ENCODE measurements around the gene JARID2. TPM values are rescaled to one million over a fixed set of nuclear protein-coding genes. Genes with fewer than 3 reads are reported as not detected.

The JARID2 gene
- total and polyA plus RNA-seq, 4 donors = 1.4 to 12.3 (median 3.4) TPM

DNA sequence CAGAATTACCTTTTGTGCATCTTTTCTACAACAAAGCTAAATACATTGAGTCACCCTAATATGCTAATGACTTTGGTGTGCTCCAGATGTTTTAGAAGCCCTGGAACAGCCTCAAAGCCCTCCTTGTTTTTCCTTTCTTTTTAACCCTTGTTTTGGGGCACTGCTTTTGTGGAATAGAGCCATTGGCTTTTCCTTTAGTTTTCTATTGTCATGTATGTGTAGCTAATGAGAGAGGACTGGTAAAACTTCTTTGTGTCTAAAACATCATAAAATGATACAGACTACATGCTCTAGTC, 158.8 kb downstream of the JARID2 start:
- Histone ChIP-seq H3K4me1 (ENCODE audit: control insufficient read depth in 4 of 4, insufficient read depth in 4 of 4, low read length in 3 of 4) (peaks cover 8 to 26% (median 22%) of the 10 kb centered on the region in 4 donors), H3K36me3 (ENCODE audit: control insufficient read depth in 4 of 4, insufficient read depth in 3 of 4, low read depth in 1 of 4, low read length in 3 of 4) (no peaks in the 10 kb centered on the region)

DNA sequence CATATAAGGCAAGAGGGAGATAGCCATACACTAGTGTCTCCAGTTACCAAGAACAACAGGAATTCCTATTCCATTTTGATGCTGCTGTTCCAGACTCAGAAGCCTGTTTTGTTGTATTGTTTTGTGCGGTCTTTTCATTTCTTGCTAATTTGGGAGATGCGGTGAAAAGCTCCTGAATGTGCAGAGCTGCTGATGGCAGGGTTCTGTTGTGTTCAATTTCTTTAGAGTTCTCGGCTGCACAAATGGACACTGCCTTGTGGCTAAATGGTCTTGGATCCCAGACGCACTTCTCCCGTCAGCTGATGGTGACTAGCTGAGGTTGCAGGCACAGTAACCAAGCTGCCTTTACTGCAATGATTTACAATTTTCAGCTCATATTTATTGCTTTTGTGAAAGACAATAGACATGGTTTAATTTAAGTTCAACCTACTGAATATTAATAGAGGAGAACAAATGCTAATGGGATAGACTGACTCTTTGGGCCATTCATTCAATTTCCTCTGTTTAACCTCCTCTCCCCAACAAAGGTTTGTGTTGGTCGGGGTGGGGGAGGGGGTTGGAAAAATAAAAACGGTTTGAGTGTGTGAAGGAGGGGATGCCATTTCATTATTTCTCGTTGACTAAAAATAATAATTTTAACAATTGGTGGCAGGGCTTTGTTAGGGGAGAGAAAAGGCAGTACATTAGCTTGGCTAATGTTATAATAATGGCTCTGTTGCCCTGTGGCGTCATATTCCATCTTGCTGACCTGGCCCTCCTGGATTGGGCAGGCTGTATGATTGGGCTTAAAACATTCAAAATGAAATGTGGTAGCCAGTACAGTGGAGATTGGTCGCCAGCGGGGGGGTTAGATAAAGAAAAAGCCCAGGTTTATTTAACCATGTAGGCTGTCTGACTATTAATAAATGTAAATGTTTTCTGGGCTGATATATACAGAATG, 159.5 kb downstream of the JARID2 start:
- no peak overlapping the region for H3K9ac ChIP-seq (ENCODE audit: low read depth in 1 of 2, low read length in 2 of 2)
- DNase-seq (ENCODE audit: low spot score) = no peak
- H3K27ac ChIP-seq (ENCODE audit: low read depth in 1 of 2, low read length in 2 of 2) = no peak overlapping the region
- peaks cover 4 to 23% (median 17%) of the 10 kb centered on the region in 4 donors for H3K4me1 ChIP-seq (ENCODE audit: control insufficient read depth in 4 of 4, insufficient read depth in 4 of 4, low read length in 3 of 4)
- no peaks in the 10 kb centered on the region for H3K36me3 ChIP-seq (ENCODE audit: control insufficient read depth in 4 of 4, insufficient read depth in 3 of 4, low read depth in 1 of 4, low read length in 3 of 4)
- no peak overlapping the region for H3K4me3 ChIP-seq (ENCODE audit: low read depth in 1 of 3, low read length in 3 of 3)
- no peak for TF ChIP-seq FOXA1 (IDR thresholded peaks at IDR 0.05)
- TF ChIP-seq RAD21 (IDR thresholded peaks at IDR 0.05) = no peak
- TF ChIP-seq YY1 (IDR thresholded peaks at IDR 0.05) = no peak
- no peak for TF ChIP-seq JUND (IDR thresholded peaks at IDR 0.05)
- TF ChIP-seq, protein P1, sequence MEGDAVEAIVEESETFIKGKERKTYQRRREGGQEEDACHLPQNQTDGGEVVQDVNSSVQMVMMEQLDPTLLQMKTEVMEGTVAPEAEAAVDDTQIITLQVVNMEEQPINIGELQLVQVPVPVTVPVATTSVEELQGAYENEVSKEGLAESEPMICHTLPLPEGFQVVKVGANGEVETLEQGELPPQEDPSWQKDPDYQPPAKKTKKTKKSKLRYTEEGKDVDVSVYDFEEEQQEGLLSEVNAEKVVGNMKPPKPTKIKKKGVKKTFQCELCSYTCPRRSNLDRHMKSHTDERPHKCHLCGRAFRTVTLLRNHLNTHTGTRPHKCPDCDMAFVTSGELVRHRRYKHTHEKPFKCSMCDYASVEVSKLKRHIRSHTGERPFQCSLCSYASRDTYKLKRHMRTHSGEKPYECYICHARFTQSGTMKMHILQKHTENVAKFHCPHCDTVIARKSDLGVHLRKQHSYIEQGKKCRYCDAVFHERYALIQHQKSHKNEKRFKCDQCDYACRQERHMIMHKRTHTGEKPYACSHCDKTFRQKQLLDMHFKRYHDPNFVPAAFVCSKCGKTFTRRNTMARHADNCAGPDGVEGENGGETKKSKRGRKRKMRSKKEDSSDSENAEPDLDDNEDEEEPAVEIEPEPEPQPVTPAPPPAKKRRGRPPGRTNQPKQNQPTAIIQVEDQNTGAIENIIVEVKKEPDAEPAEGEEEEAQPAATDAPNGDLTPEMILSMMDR (IDR thresholded peaks at IDR 0.05; ENCODE audit: low read depth, low read length, missing input control) = no peak
- TF ChIP-seq, protein P2, sequence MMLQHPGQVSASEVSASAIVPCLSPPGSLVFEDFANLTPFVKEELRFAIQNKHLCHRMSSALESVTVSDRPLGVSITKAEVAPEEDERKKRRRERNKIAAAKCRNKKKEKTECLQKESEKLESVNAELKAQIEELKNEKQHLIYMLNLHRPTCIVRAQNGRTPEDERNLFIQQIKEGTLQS (IDR thresholded peaks at IDR 0.05) = no peak
- TF ChIP-seq SP1 (IDR thresholded peaks at IDR 0.05) = no peak
- TF ChIP-seq NR2F2 (IDR thresholded peaks at IDR 0.05) = no peak
- TF ChIP-seq, protein P3, sequence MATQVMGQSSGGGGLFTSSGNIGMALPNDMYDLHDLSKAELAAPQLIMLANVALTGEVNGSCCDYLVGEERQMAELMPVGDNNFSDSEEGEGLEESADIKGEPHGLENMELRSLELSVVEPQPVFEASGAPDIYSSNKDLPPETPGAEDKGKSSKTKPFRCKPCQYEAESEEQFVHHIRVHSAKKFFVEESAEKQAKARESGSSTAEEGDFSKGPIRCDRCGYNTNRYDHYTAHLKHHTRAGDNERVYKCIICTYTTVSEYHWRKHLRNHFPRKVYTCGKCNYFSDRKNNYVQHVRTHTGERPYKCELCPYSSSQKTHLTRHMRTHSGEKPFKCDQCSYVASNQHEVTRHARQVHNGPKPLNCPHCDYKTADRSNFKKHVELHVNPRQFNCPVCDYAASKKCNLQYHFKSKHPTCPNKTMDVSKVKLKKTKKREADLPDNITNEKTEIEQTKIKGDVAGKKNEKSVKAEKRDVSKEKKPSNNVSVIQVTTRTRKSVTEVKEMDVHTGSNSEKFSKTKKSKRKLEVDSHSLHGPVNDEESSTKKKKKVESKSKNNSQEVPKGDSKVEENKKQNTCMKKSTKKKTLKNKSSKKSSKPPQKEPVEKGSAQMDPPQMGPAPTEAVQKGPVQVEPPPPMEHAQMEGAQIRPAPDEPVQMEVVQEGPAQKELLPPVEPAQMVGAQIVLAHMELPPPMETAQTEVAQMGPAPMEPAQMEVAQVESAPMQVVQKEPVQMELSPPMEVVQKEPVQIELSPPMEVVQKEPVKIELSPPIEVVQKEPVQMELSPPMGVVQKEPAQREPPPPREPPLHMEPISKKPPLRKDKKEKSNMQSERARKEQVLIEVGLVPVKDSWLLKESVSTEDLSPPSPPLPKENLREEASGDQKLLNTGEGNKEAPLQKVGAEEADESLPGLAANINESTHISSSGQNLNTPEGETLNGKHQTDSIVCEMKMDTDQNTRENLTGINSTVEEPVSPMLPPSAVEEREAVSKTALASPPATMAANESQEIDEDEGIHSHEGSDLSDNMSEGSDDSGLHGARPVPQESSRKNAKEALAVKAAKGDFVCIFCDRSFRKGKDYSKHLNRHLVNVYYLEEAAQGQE (IDR thresholded peaks at IDR 0.05) = no peak
- TF ChIP-seq HNF4G (IDR thresholded peaks at IDR 0.05) = no peak
- no peak for TF ChIP-seq TAF1 (conservative IDR thresholded peaks at IDR 0.05)
- TF ChIP-seq, protein P4, sequence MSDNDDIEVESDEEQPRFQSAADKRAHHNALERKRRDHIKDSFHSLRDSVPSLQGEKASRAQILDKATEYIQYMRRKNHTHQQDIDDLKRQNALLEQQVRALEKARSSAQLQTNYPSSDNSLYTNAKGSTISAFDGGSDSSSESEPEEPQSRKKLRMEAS (IDR thresholded peaks at IDR 0.05) = no peak
- TF ChIP-seq, protein P5, sequence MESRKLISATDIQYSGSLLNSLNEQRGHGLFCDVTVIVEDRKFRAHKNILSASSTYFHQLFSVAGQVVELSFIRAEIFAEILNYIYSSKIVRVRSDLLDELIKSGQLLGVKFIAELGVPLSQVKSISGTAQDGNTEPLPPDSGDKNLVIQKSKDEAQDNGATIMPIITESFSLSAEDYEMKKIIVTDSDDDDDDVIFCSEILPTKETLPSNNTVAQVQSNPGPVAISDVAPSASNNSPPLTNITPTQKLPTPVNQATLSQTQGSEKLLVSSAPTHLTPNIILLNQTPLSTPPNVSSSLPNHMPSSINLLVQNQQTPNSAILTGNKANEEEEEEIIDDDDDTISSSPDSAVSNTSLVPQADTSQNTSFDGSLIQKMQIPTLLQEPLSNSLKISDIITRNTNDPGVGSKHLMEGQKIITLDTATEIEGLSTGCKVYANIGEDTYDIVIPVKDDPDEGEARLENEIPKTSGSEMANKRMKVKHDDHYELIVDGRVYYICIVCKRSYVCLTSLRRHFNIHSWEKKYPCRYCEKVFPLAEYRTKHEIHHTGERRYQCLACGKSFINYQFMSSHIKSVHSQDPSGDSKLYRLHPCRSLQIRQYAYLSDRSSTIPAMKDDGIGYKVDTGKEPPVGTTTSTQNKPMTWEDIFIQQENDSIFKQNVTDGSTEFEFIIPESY (IDR thresholded peaks at IDR 0.05) = no peak
- no peak for TF ChIP-seq FOXA2 (IDR thresholded peaks at IDR 0.05)
- no peak for TF ChIP-seq RXRA (IDR thresholded peaks at IDR 0.05)
- TF ChIP-seq EGR1 (IDR thresholded peaks at IDR 0.05; ENCODE audit: low read depth in 2 of 2) = no peak
- no peak for TF ChIP-seq GABPA (IDR thresholded peaks at IDR 0.05 in 1 of 2, conservative IDR thresholded peaks at IDR 0.05 in 1 of 2)
- no peak for TF ChIP-seq HNF4A (conservative IDR thresholded peaks at IDR 0.05)
- no peaks in the 10 kb centered on the region for H3K27me3 ChIP-seq (ENCODE audit: control insufficient read depth in 4 of 4, insufficient read depth in 4 of 4, low read length in 3 of 4)
- no peaks in the 10 kb centered on the region for H3K9me3 ChIP-seq (ENCODE audit: control insufficient read depth in 4 of 4, low read length in 3 of 4)
- WGBS = 94% methylated on average over 11 of the region's 11 CpGs

More for the DNA sequence above, 158.8 kb downstream of the JARID2 start:
- Histone ChIP-seq H3K27me3 (ENCODE audit: control insufficient read depth in 4 of 4, insufficient read depth in 4 of 4, low read length in 3 of 4) (no peaks in the 10 kb centered on the region), H3K9ac (ENCODE audit: low read depth in 1 of 2, low read length in 2 of 2) (no peak overlapping the region), H3K27ac (ENCODE audit: low read depth in 1 of 2, low read length in 2 of 2) (no peak overlapping the region), H3K9me3 (ENCODE audit: control insufficient read depth in 4 of 4, low read length in 3 of 4) (no peaks in the 10 kb centered on the region), H3K4me3 (ENCODE audit: low read depth in 1 of 3, low read length in 3 of 3) (no peak overlapping the region)
- TF ChIP-seq GABPA (IDR thresholded peaks at IDR 0.05 in 1 of 2, conservative IDR thresholded peaks at IDR 0.05 in 1 of 2) (no peak), TAF1 (conservative IDR thresholded peaks at IDR 0.05) (no peak), RAD21 (IDR thresholded peaks at IDR 0.05) (no peak), YY1 (IDR thresholded peaks at IDR 0.05) (no peak)
- DNase-seq (ENCODE audit: low spot score) = no peak

Measured in liver (tissue), 9 donors.